C4-2B (cell line): ENCODE results near the gene ETNK2.

Experiments
- H3K27ac ChIP-seq: fragments of 450-650 bp; 2 replicates; pipeline ENCODE4 v1.5.1; 2017
- CTCF ChIP-seq: fragments of 450-650 bp; conservative IDR thresholded peaks from 2 replicates; pipeline ENCODE4 v1.5.1; 2017; ENCODE audit warnings: mild to moderate bottlenecking
- ZFX ChIP-seq: fragments of 450-650 bp; IDR thresholded peaks from 2 replicates; pipeline ENCODE4 v1.6.1; 2017

ETNK2 gene

GRCh38 chr1:204174958-204175357, 23.1 kb upstream of the ETNK2 start:
- no peak overlapping the region for H3K27ac ChIP-seq
- TF ChIP-seq ZFX = no peak
- TF ChIP-seq CTCF = no peak

- no peak for TF ChIP-seq ZFX
- no peak for TF ChIP-seq CTCF
- no peak overlapping the region for H3K27ac ChIP-seq
Observed at GRCh38 chr1:204172404-204173029, 20.7 kb upstream of the ETNK2 start.

- TF ChIP-seq ZFX = no peak
- TF ChIP-seq CTCF = no peak
- no peak overlapping the region for H3K27ac ChIP-seq
Observed at GRCh38 chr1:204171751-204172178, 19.9 kb upstream of the ETNK2 start.

DNA sequence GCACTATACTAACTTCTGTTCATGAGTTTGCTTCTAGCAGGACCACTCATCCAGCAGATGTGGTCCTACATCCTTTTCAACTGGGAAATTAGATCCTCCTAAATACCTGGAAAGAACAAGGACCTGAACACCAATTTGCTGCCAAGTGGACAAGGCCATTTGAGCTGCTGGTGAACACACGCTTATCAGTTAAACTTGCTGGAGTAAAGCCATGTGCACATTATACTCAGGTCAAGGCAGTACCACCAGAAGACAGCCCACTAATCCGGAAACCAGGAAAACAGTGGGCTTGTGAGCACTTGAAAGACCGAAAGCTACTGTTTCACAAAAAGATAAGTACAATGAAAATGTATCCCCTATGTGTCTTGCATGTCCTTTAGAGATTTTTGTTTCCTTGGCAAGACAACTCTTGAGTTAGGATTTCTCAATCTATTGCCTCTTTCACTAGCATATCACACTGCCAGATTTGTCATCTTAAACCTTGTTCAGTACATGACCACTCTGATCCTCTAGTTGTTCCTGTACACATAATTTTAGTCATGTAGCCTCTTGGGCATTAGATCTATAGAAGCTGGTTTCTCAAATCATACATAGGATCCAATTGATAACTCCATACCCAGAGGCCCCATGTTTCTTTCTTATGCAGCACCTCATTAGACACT, 18.8 kb upstream of the ETNK2 start:
- TF ChIP-seq CTCF (no peak), ZFX (no peak)
- H3K27ac ChIP-seq = no peak overlapping the region

GRCh38 chr1:204169858-204170257, 18.0 kb upstream of the ETNK2 start:
- TF ChIP-seq ZFX = no peak
- TF ChIP-seq CTCF = no peak
- no peak overlapping the region for H3K27ac ChIP-seq

DNA sequence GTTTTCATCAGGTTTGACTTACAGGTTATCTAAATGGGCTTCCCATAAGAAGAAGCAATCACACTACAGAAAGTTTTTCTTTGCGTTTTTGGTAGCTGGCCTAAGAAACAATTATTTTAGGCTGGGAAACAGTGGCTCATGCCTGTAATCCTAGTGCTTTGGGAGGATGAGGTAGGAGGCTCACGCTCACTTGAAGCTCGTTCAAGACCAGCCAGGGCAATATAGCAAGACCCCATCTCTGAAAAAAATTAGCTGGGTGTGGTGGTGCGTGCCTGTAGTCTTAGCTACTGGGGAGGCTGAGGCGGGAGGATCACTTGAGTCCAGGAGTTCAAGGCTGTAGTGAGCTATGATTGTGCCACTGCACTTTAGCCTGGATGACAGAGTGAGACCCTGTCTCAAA, 15.9 kb upstream of the ETNK2 start:
- TF ChIP-seq ZFX (no peak), CTCF (no peak)
- H3K27ac ChIP-seq = no peak overlapping the region

GRCh38 chr1:204166219-204166618, 14.4 kb upstream of the ETNK2 start, which contains the start of gene REN:
Gene REN, minus strand, starts transcription at chr1:204166337. Its CDS starts 44 bp downstream, at chr1:204166293.
- no peak within 1 kb of the TSS for H3K27ac ChIP-seq
- TF ChIP-seq ZFX = no peak
- no peak for TF ChIP-seq CTCF
